Brain microvascular endothelial cell (primary cell): Measurements from ENCODE around the gene CENPT.
A peak's percentile ranks its signal among the peaks of the same experiment; 100 is the strongest.

Experiments
- DNase-seq: peaks from one replicate; pipeline ENCODE4 v3.0.0-alpha.2; 2020
- H3K27ac ChIP-seq: fragments of 250-450 bp; sonication (Bioruptor Pico); 2 replicates; pipeline ENCODE4 v1.5.1; 2020; ENCODE audit warnings: mild to moderate bottlenecking, moderate library complexity
- H3K27me3 ChIP-seq: fragments of 250-450 bp; sonication (Bioruptor Pico); replicated peaks from 2 replicates; pipeline ENCODE4 v1.5.1; 2020; ENCODE audit warnings: mild to moderate bottlenecking
- H3K36me3 ChIP-seq: fragments of 250-450 bp; sonication (Bioruptor Pico); replicated peaks from 2 replicates; pipeline ENCODE4 v1.5.1; 2020; ENCODE audit warnings: mild to moderate bottlenecking
- H3K4me3 ChIP-seq: 2 replicates; pipeline ENCODE4 v1.5.1; 2011; ENCODE audit warnings: low read depth, mild to moderate bottlenecking, control low read depth, low read length, moderate library complexity
- CTCF ChIP-seq: IDR thresholded peaks from 2 replicates; pipeline ENCODE4 v1.5.1; 2011; ENCODE audit warnings: low read depth, mild to moderate bottlenecking, moderate library complexity, low read length, control low read depth, inconsistent platforms; ENCODE audit errors: missing control alignments
- in situ Hi-C: cut with HindIII; loops from 2 replicates; pipeline ENCODE4 v1.10.0; 2017; ENCODE audit warnings: low sequenced_read_pairs, low pct_ligation_motif_present

Gene CENPT

GRCh38 chr16:67873435-67874370 is 26.2 kb upstream of the CENPT start:
- TF ChIP-seq CTCF, result no peak
- in situ Hi-C loops, result no loop called here
- H3K4me3 ChIP-seq, result peak overlapping the region; percentile 87
- no peaks in the 10 kb centered on the region for H3K27me3 ChIP-seq
- DNase-seq, result no peak
- peak overlapping the region; percentile 51 for H3K27ac ChIP-seq
- H3K36me3 ChIP-seq, result peaks cover 59% of the 10 kb centered on the region

- in situ Hi-C loops, result no loop called here
- no peak for TF ChIP-seq CTCF
Observed at GRCh38 chr16:67872631-67873434, 25.3 kb upstream of the CENPT start, which contains the start of gene EDC4. TSS of gene EDC4 (plus strand) at chr16:67873052. CDS start at chr16:67873262, 210 bp downstream.

GRCh38 chr16:67872131-67872630 is 24.7 kb upstream of the CENPT start:
- no peak for TF ChIP-seq CTCF
- in situ Hi-C loops, result no loop called here
- H3K4me3 ChIP-seq, result no peak overlapping the region

More at GRCh38 chr16:67872631-67873434, 25.3 kb upstream of the CENPT start, which contains the start of gene EDC4:
- peak; percentile 64 for DNase-seq
- peaks cover 59% of the 10 kb centered on the region for H3K36me3 ChIP-seq
- no peaks in the 10 kb centered on the region for H3K27me3 ChIP-seq
- H3K4me3 ChIP-seq, result peak within 1 kb of the TSS; percentile 87
- peak within 1 kb of the TSS; percentile 51 for H3K27ac ChIP-seq

GRCh38 chr16:67871256-67871655 is 23.8 kb upstream of the CENPT start:
- Histone ChIP-seq H3K27ac (no peak overlapping the region), H3K4me3 (no peak overlapping the region), H3K27me3 (no peaks in the 10 kb centered on the region), H3K36me3 (peaks cover 59% of the 10 kb centered on the region)
- DNase-seq, result no peak
- TF ChIP-seq CTCF, result no peak
- in situ Hi-C loops, result no loop called here

More at GRCh38 chr16:67872131-67872630, 24.7 kb upstream of the CENPT start:
- DNase-seq, result no peak
- H3K36me3 ChIP-seq, result peaks cover 59% of the 10 kb centered on the region
- H3K27me3 ChIP-seq, result no peaks in the 10 kb centered on the region
- H3K27ac ChIP-seq, result no peak overlapping the region

GRCh38 chr16:67869653-67870052 is 22.2 kb upstream of the CENPT start:
- Histone ChIP-seq H3K36me3 (peaks cover 68% of the 10 kb centered on the region), H3K27ac (no peak overlapping the region), H3K27me3 (no peaks in the 10 kb centered on the region), H3K4me3 (no peak overlapping the region)
- no peak for TF ChIP-seq CTCF
- DNase-seq, result no peak
- in situ Hi-C loops, result no loop called here
